AG08395 (cell line): ENCODE data around the gene CIT.

Source experiments
- DNase-seq: peaks from one replicate; pipeline ENCODE4 v3.0.0; 2012; ENCODE audit warnings: mixed read lengths, low spot score

CIT gene

DNA sequence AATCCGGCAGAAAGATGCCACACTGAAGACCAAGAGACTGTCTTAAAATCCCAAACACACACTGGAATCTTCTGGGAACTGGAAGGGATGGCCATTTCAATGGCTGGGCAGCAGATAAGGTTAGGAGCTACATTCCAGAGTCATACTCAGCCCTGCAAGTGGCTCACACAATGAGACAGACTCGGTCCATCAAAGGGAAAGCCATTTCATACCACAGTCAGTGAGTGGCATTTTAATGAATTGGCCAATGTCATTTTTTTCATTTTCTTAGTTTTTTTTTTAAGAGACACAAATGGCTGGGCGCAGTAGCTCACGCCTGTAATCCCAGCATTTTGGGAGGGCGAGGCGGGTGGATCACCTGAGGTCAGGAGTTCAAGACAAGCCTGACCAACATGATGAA is 17.9 kb downstream of the CIT start:
- DNase-seq: no peak

DNA sequence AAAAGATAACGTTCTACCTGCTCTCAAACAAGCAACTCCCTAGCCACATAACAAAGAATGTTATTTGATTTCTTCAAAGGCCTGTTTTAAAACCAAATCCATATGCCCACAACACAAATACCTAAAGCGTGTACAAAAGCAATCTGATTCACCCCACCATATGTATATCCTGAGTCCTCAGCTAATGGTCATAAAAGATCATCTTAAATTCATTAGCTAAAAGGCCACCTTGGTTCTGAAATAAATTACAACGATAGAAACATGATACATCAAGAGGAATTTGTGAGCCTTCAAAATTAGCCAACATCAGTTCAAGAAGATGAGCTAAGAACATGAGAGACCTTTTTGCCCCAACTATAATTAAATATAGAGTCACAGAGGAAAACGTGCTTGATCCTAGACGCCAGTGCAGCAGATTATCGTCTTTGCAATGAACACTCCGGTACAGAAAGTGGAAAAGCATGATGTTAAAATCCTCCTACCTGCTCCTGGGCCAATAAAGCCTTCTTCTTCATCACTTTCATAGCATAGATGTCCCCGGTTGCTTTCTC is 20.0 kb downstream of the CIT start:
- DNase-seq: no peak

DNA sequence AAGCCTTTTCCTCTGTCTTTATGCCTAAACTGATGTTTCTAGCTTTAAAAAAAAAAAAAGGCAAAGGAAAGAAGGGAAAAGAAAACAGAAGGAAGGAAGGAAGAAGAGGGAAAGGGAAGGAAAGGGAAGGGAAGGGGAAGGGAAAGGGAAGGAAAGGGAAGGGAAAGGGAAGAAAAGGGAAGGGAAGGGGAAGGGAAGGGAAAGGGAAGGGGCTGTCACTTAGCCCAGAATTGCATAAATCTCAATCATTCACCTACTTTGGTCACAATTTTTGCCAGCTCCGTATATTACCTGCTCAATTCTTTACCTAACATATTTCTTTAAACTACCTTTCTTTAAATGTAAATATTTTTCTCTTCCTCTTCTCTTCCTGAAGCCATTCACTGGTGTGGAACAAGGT is 26.8 kb downstream of the CIT start:
- no peak for DNase-seq

DNA sequence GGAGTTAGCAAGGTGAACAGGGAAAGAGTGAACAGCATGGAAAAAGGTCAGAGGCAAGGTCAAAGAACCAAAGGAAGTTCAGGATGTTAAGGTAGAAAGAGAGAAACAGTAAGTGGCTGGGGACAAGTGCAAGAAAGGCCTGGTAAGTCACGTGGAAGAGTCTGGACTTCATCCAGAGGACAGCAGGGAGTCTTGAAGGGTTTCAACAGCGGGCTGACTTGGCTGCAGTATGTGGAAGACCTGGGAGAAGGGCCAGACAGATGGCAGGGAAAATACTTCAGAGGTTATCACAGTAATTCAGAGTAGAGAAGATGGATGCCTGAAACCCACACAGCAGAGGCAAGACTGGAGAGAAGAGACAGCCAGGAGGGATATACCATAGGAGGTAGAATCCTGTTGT is 34.0 kb downstream of the CIT start:
- peak; percentile 70 for DNase-seq

DNA sequence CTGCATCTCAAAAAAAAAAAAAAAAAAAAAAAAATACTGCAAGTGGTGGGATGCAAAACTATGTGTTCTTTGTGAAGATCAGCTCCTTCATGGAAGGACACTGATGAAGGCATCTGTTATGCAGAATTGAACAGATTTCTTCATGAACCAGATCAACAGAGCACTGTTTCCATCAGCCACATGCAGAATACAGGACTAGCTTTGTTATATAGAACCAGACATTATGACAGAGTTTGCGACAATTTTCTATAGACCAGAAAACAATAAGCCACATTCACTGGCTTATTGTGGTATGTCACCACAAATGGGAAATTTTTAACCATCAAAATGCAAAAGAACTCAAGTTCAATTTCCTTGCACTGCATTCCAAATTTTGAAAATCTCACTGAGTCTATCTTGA is 34.7 kb downstream of the CIT start:
- DNase-seq: no peak

DNA sequence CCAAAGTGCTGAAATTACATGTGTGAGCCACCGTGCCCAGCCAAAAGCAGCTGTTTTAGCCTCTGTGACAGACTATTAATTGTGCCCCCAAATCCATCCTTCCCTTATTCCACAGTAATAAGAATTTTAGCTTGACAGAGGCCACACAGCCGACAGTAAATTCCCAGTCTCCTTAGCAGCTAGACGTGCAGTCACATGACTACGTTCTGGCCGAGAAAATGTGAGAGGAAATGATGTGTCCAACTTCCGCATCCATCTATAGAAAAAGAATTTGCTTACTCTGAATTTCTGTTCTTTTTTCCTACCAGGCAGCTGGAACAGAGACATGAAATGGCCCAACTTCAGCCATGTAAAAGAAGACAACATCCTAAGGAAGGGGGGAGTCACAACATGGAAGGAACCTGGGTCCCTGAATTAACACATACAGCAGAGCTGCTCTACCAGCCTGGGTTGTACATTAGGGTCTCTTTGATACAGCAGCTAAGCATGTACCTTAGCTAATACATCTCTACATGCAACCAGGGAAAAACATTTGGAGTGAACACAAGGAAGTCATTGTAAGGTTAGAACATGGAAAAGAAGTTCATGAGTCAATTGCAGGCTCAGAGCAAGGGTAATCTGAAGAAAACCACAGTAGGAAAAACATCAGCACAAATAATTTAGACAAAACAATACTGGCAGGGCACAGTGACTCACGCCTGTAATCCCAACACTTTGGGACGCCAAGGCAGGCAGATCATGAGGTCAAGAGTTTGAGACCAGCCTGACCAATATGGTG is 35.5 kb downstream of the CIT start:
- DNase-seq: peak; percentile 27

DNA sequence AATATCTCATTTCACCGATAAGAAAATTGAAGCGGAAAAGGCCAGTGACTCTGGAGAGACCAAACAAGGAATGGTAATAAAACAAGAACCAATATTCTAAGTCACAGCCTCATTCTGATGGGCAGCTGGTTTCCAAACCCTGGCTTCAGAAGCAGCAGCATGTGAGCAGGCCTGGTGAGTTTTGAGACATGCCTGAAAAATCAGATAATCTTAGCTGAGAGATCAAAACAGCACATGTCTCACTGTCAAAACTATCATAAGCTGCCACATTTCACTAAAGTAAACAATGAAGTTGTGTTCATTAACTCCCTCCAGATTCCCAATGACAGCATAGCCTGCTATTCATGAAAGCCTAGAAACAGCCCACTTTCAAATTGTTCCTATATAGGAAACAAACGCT is 36.5 kb downstream of the CIT start:
- DNase-seq: no peak

DNA sequence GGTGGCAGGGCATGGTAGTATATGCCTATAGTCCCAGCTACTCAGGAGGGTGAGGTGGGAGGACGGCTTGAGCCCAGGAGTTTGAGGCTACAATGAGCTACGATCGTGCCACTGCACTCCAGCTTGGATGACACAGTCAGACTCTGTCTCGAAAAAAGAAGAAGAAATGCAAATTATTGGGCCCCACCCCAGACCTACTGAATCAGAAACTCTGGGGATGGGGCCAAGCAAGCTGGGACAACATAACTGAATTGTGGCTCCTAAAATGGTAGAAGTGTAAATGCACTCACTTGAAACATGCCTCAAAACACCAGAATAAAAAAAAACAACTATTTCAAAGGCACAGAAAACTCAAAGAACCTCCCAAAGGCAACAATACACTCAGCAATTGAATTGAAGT is 37.0 kb downstream of the CIT start:
- DNase-seq: no peak

DNA sequence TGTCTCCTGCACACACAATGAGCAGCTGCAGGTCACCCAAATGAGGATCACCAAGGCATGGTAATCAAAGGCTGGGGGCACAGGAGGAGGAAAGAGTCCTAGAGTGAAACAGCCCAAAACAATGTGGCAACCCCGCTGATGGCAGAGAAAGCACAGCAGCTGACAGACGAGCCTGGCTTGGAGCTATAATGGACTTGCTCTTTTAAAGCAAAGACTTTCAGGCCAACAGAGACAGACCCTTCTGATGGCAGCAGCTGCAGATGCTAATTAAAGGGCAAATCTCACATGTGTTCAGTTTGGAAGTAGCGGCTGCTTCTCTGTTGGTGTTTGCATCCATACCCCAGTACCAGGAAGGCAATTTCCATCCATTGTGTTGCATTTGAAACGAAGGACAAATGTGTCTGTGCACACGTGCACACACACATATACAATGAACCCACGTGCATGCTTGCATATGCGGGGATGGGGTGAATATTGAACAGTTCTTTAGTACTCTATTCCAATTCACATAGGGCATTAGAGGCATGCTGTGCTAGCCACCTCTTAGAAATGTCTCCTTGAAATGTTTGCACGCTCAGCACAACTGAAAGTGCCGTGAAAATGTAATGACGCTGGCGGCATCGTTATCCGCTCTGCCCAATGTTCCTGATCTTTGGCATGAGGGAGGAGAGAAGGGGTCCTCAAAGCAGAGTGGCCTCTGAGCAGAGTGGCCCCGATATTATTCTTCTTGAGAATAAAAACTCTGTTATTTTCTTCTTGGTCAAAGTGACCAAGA is 38.1 kb downstream of the CIT start:
- no peak for DNase-seq

DNA sequence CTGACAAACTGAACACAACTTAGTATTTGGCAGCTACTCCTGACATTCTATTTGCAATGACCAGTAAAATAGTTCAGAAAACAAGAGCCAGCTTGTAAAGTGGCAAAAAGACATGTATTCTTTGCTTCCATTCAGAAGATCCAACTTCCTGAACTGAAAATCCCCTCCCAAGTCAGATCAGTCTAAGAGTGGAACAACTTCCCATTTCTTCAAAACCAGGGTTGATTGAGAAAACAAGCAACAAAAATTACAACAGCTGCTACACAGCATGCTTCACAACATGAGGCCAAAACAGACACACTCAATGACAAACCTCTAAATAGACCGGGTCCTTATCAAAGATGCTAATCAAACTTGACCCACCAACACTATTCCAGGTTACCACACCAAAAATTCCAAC is 40.3 kb downstream of the CIT start:
- DNase-seq: no peak

DNA sequence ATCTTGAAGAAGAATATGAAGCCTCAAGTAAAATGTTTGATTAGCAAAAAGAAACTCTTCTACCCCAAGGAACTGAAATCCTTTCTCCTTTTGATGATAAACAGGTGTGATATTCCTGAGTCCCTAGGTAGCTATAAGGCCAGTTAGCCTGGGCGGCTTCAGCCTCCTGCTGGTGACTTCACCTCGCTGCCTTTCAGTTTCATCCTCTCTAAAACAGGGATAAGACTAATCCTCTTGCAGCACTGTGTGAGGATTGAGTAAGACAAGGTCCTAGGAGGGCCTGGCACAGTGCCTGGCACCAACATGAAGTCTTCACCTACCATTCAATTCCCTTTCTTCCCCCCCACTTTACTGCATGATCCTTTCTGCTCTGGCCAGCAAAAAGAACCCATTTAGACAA is 42.1 kb downstream of the CIT start:
- DNase-seq: no peak

DNA sequence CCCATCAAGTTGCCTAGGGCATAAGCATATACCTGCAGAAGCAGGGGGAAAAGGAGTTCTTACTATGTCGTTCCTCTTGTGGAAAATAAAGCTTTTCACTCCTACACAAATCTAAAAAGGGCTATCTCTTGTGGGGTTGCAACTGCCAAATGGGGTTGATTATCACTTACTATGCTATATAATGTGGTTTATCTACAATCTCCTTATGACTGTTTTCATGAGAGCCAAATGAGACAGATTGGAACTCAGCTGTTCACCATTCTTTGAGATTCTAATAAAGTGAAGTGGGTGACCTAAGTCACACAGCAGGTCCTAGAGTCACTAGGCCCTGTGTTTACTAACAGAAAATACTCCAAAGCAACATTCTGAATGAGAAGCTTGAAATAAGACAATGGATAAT is 47.7 kb downstream of the CIT start:
- no peak for DNase-seq

DNA sequence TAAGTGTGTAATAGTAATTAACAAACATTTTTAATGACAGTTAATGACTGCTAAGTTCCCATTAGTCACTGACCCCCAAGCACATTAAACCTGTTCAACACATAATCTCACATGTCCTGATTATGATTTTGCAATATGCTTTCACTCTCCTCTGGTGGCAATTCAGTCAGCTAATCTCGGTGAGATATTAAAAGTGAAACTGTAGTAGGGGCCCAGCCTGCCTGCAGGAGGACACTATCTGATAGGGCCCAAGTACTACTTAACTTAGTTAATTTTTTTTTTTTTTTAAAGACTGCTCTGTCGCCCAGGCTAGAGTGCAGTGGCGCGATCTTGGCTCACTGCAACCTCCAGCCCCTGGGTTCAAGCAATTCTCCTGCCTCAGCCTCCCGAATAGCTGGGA is 48.8 kb downstream of the CIT start:
- no peak for DNase-seq

DNA sequence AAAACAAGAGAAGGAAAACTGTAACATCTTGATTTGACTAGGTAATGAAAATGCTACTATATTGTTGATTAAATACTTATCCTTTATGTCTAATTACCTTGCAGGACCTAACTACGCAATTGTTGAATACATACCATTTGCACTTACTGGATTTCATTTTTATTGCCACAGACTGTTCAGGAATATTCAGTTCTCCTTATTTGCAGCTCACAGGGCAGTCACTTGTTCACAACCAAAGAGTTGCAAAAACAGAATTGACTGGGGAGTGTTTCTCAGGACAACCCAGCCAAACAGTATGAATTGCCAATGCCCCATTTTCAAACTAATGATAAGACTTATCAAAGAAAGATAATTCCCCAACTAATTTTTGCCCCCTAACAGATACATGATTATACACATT is 49.4 kb downstream of the CIT start:
- DNase-seq: no peak

DNA sequence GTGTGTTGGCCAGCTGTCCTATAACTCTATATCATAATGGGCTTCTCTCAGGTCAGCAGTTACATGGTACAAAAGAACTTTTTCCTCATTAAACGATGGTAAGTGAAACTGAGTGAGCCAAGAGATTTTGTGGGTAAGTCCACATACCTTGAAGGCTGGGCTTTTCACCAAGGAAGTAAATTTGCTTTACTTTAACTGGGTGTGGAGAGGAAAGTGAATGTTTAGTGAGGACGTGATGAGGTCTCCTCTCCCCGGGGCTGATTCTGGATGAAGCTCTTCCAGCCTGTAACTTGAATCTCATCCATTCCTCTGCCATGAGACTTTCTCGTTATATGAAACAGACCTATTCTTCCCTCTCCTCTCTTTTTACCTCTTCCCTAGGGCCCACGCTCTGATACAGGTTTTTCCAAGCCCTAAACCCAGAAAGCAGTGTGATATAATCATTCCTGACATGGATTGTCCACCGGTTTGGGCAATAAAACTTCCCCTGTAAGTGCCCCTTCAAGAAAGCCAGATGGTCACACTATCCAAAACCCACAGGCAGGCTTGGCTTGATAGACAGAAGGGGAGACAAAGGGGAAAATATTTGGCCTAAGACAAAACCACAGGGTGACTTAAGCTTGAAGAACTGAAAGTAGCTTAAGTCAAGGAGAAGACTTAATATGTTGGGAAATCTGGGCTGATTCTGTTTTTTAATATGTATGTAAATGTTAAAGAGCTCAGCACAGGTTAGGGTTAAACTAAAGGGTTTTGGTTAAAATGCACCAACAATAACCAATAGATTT is 50.3 kb downstream of the CIT start:
- no peak for DNase-seq

DNA sequence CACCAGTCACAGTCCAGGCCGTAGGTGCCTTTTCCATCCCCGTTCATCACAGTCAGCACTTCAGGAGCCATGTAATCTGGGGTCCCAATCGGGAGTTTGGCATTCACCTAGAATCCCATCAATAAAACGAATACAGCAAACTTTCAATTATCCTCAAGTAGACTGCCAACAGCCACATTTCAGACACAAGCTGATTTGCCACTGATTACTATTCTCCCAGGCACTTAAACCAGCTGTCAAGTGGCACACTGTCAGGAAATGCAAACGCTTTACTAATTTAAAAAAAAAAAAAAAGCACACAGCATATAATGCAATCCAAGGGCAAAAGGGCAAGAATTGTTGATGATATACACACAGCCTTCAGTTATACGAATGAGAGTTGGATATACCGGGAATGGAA is 51.9 kb downstream of the CIT start:
- no peak for DNase-seq

DNA sequence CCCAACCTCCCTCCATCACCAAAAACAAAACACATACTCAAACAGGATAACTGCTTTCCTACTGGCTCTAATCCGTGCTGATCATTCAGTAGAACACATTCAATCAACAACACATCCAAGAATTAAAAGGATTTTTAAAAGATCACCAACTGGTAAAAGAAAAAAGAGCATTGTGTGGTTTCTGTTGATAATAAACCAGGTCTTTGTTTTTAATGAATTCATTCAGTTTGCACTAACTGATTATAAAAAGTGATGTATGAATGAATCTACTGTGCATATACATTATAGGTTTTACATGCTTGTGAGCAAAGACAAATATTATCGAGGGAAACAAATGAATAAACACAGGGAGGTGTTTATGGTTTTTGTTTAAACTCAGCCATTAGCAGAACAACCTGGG is 55.1 kb downstream of the CIT start:
- DNase-seq: no peak

DNA sequence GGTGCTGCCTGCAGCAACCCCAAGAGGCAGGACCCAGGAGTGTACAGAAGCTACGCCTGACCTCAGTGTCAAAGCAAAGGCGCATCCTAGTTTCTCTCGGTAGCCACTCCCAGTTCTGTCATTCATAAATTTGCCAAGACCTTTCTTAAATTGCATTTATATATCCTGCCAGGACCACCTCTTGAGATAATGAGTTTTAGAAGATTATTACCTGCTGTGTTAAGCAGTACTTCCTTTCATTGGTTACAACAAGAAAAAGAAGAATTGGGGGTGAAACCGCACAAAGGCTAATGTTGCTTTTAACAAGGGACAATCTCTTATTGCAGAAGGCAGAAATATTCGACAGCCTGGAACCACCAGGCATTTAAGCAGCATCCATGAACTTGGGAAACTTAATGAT is 57.8 kb downstream of the CIT start:
- no peak for DNase-seq

DNA sequence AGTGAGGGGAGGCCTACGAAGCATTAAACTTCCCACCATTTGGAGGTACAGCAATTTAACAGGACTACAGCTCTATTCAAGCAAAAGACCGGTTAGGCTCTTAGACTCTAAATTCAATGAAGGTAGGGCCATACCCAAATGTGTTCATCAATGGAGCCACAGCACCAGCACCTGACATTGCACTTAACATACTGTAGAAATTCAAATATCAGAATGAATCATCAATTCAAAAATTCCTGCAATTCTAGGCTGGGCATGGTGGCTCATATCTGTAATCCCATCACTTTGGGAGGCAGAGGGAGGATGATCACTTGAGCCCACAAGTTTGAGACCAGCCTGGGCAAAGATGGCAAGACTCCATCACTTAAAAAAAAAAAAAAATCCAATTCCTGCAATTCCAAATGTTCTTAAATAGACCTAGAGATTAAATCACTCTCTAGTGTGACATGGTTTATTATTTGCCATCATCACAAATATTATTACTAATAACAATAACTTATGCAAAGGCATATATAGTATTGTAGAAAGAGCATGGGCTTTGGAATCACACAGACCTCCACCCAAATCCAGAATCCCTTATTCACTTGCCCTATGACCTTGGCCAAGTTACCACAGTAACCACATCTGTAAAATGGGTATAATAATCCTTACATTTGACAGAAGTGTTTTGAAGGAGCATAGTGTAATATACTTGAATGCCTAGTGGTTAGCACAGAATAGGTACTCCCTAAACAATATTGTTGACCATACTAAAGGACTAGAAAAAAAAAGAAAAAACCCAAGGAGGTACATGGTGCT is 59.4 kb downstream of the CIT start:
- DNase-seq: no peak

DNA sequence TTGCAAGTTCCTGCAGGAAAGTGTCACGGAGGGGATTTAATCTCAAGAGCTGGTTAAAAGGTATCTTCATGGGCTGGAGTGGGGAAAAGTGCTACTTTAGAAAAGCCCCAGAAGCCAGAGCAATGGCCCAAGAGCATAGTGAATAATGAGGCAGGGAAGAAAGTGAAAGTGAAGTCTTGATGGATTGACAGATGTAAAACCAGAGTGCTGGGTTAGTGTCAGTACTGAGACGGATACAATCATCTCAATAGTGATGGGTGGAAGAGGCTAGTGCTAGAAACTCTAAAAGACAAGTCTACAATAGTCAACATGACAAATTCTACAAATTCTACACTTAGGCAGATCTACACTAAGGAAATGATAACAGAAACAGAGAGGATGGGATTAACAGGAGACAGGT is 68.1 kb downstream of the CIT start:
- DNase-seq: no peak

DNA sequence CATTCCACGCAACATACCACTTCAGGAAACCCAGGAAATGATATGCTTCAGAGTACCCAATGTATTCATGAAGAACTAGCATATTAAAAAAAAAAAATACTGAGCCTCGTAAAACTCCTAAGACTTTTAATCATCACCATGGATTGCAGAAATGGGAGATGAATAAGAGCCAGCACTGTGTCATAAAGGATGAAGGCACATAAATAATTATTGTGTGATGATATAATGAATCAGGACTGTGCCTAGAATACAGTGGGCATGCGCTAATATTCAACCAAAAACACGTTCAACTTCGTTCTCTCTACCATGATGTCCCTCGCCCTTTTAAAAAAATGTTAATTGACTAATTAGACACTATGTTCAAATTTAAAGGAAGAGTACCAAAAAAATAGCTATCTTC is 68.7 kb downstream of the CIT start:
- no peak for DNase-seq

DNA sequence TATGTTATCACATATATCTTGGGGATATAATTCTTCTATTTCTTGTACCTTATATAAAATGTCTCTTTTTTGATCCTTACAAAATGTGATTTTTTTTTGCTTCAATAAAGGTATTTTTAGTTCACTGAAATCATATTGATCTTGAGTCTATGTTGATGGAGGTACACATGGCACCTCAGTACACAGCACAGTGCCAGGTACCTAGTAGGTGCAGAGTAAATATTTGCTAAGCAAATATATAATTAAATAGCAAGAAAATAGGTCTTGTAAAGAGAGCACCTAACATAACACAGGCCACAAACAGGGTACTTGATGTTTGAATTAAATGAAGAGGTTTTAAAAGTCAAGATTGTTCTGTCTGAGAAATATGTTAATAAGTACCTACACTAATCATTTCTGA is 69.7 kb downstream of the CIT start:
- DNase-seq: no peak
